Activated CD4-positive, alpha-beta memory T cell treated with anti-CD3 and anti-CD28 coated beads, Interleukin-2, amount 10 ng/mL, durations not matched to agents 7 days and 5 days (primary cell): ENCODE data around the gene NPBWR2. TPM values are rescaled to one million over a fixed set of nuclear protein-coding genes. Genes with fewer than 3 reads are reported as not detected.

Experiments used
- CTCF ChIA-PET: fragments of 350-600 bp; sonication (Branson Sonifier 250); formaldehyde crosslinking; loops from one replicate; lab custom pipeline; 2021; ENCODE audit warnings: antibody characterized with exemption, inconsistent platforms; lab: Charles Lee
- POLR2A ChIA-PET: fragments of 350-600 bp; sonication (Branson Sonifier 250); formaldehyde crosslinking; loops from one replicate; lab custom pipeline; 2021; ENCODE audit warnings: antibody characterized with exemption; lab: Charles Lee
- DNase-seq: peaks from one replicate; pipeline ENCODE4 v3.0.0-alpha.2; 2020
- H3K27ac Mint-ChIP-seq: one replicate; pipeline ENCODE4 v1.8.0; 2021; ENCODE audit warnings: mild to moderate bottlenecking, mixed read lengths
- H3K27me3 Mint-ChIP-seq: one replicate; pipeline ENCODE4 v1.8.0; 2021; ENCODE audit warnings: mixed read lengths
- H3K36me3 Mint-ChIP-seq: one replicate; pipeline ENCODE4 v1.8.0; 2021; ENCODE audit warnings: low read depth, mixed read lengths
- H3K4me1 Mint-ChIP-seq: one replicate; pipeline ENCODE4 v1.8.0; 2021; ENCODE audit warnings: mixed read lengths
- H3K4me3 Mint-ChIP-seq: one replicate; pipeline ENCODE4 v1.8.0; 2021; ENCODE audit warnings: mild to moderate bottlenecking, mixed read lengths
- H3K9me3 Mint-ChIP-seq: one replicate; pipeline ENCODE4 v1.8.0; 2021; ENCODE audit warnings: mixed read lengths
- total RNA-seq, 2 experiments: library from RNA; stranded (reverse); gene quantifications; one replicate each; pipeline ENCODE4 v1.2.3, GENCODE V29; 2021

Gene NPBWR2
- total RNA-seq, 2 experiments from 2014 or later = not detected

DNA sequence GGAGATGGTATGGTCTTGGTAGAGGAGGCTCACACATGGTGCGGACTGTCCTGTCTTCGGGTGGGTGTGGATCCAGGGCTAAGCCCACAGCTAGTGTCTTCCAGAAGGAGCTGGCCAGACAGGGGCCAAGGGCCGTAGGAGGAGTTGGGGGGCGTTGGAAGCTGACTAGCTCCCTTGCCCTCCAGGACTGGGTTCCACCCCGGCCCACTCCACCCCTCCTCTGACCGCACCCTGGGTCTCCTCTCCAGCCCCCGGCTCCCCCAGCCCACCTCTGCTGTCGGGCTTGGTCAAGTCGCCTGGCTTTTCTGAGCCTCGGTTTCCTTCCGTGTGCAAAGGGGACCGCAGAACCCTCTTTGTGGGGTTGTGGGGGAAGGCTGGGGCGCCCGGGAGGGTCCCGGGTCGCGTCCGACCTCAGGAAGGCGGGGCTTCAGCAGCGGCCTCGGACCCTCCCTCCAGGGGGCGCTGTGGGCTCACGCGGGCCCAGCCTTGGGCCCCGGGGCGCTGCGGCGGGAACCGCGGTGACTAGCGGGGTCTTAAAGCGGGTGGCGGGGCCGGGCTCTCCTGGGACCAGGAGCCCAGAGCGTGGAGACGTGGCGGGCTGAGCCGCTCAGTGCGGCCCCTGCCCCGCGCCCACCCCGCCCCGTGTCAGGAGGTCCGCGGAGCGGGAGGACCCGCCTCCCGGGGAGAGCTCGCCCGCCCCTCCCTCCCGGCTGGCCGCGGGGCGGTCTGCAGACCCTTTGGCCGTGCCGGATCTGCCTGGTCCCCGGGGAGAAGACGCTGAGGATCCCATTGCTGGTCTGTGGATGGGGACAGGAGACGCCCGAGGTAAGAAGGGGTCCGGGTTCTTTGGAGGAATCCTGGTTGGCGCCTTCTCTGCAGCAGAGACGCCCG, 5.4 kb downstream of the NPBWR2 start:
- Mint-ChIP-seq H3K27ac (no peak overlapping the region), H3K9me3 (peaks cover 1% of the 10 kb centered on the region), H3K27me3 (peaks cover 20% of the 10 kb centered on the region), H3K36me3 (no peaks in the 10 kb centered on the region), H3K4me3 (no peak overlapping the region), H3K4me1 (peaks cover 6% of the 10 kb centered on the region)
- DNase-seq = peak; percentile 64
- ChIA-PET CTCF (interaction anchor here (0.6 to 1.2 kb wide), 4 partner anchors 10 to 122 kb away, joined by 3 read pairs; partner anchors contain the start of genes PRPF6 and RGS19), POLR2A (interaction anchor here (1.1 kb wide), 1 partner anchor 30 kb away, joined by 3 read pairs; no protein-coding TSS in a partner anchor)

DNA sequence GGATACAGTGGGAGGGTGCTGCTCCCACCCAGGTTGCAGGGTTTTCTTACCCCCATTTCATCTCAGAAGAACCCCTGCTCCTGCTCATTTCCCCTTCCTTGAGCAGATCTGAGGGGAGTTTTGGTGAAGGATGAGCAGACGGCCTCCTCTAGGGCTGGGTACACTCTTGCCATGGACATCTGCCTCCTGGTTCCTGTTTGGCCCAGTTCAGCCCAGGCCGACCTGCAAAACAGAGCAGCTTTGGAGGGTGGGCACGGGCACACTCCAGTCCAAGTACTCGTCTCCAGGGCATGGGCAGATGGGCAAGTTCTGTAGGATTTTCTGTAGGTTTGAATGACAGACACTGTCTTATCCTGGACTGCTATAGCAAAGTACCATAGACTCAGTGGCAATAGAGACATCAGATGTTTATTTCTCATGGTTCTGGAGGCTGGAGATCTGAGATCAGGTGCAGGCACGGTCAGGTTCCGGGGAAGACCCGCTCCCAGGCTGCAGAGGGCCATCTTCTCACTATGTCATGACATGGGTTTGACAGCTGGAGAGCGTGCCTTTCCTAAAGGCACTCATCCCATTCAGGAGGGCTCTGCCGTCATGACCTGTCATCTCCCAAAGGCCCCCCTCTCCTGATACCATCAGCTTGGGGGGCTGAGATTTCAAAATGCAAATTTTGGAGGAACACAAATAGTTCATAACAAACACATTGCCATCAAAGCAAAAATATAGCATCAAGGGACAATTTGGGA, 6.2 kb downstream of the NPBWR2 start:
- Mint-ChIP-seq H3K4me3 (no peak overlapping the region), H3K36me3 (no peaks in the 10 kb centered on the region), H3K27me3 (peaks cover 20% of the 10 kb centered on the region), H3K9me3 (peaks cover 4% of the 10 kb centered on the region), H3K27ac (no peak overlapping the region), H3K4me1 (peaks cover 8% of the 10 kb centered on the region)
- POLR2A ChIA-PET = no interaction called here
- DNase-seq = no peak
- CTCF ChIA-PET = interaction anchor here (0.7 kb wide), 1 partner anchor 15 kb away, joined by 3 read pairs; no protein-coding TSS in a partner anchor

DNA sequence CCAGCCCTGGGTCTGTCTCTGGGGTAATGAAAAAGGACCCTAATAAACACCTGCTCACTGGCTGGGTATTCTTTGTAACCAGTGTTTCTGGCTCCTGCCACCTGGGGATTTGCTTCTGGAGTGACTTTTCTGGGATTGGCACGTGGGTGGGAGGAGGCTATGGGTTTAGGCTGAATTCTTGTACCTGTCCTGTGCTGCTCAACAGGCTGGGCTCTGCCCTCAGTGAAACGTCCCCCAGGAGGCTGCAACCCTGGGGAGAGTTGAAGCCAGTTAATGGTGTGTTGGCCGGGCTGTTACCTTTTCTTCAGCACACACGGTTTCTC, 6.8 kb downstream of the NPBWR2 start:
- Mint-ChIP-seq H3K9me3 (peaks cover 4% of the 10 kb centered on the region), H3K4me3 (no peak overlapping the region), H3K27me3 (peaks cover 20% of the 10 kb centered on the region), H3K4me1 (peaks cover 8% of the 10 kb centered on the region), H3K27ac (no peak overlapping the region), H3K36me3 (no peaks in the 10 kb centered on the region)
- ChIA-PET POLR2A (no interaction called here), CTCF (no interaction called here)
- no peak for DNase-seq

DNA sequence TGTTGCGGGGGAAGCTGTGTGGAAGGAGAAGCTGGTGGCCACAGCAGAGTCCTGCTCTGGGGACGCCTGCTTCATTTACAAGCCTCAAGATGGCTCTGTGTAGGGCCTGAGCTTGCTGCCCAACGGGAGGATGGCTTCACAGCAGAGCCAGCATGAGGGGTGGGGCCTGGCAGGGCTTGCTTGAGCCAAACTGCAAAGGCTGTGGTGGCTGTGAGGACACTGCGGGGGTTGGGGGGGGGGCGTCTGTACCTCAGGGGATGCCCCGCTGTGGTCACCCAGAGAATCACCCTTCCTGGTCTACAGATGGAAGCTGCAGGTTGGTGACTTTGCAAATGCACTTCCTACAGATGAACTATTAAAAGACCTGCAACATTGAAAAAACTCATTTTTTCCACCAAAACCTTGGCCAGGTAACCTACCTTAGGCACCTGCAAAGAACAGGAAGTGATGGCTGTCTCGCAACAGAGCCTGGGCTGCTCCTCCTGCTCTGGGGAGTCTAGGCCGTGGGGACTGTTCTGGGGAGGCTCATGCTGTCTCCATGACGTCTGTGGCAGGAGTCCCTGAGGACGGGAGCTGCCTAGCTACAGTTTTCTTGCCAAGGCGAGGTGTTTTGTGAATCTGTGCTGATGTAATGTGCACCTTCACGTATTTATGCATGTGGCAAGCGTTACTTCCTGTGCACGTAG, 7.3 kb downstream of the NPBWR2 start:
- Mint-ChIP-seq H3K4me3 (no peak overlapping the region), H3K36me3 (no peaks in the 10 kb centered on the region), H3K27me3 (peaks cover 20% of the 10 kb centered on the region), H3K9me3 (peaks cover 4% of the 10 kb centered on the region), H3K4me1 (peaks cover 8% of the 10 kb centered on the region), H3K27ac (no peak overlapping the region)
- ChIA-PET CTCF (no interaction called here), POLR2A (interaction anchor here (1.5 kb wide), 1 partner anchor 9 kb away, joined by 3 read pairs; no protein-coding TSS in a partner anchor)
- no peak for DNase-seq

DNA sequence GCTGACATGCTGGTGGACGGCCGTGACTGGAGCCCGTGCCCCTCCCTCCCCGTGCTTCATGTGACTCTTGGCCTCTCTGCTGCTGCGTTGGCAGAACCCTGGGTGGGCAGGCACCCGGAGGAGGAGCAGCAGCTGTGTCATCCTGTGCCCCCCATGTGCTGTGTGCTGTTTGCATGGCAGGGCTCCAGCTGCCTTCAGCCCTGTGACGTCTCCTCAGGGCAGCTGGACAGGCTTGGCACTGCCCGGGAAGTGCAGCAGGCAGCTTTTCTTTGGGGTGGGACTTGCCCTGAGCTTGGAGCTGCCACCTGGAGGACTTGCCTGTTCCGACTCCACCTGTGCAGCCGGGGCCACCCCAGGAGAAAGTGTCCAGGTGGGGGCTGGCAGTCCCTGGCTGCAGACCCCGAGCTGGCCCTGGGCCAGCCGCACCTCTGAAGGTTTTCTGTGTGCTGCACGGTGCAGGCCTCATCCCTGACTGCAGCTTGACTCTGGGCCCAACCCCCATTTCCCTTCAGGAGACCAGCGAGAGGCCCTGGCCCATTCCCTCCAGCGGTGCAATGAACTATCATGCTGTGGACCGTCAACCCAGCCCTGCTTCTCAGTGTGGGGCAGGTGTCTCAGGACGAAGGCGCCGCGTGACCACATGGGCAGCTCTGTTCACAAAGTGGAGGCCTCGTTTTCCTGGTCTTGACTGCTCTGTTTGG, 8.1 kb downstream of the NPBWR2 start:
- POLR2A ChIA-PET = interaction anchor here (1.5 kb wide), 1 partner anchor 10 kb away, joined by 3 read pairs; no protein-coding TSS in a partner anchor

DNA sequence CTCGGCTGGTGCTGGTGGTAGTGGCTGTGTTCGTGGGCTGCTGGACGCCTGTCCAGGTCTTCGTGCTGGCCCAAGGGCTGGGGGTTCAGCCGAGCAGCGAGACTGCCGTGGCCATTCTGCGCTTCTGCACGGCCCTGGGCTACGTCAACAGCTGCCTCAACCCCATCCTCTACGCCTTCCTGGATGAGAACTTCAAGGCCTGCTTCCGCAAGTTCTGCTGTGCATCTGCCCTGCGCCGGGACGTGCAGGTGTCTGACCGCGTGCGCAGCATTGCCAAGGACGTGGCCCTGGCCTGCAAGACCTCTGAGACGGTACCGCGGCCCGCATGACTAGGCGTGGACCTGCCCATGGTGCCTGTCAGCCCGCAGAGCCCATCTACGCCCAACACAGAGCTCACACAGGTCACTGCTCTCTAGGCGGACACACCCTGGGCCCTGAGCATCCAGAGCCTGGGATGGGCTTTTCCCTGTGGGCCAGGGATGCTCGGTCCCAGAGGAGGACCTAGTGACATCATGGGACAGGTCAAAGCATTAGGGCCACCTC, 8.8 kb downstream of the NPBWR2 start:
- Mint-ChIP-seq H3K27me3 (peaks cover 16% of the 10 kb centered on the region), H3K4me3 (no peak overlapping the region), H3K9me3 (peaks cover 4% of the 10 kb centered on the region), H3K27ac (no peak overlapping the region), H3K36me3 (no peaks in the 10 kb centered on the region), H3K4me1 (peaks cover 8% of the 10 kb centered on the region)
- DNase-seq = no peak
- POLR2A ChIA-PET = interaction anchor here (1.5 kb wide), 1 partner anchor 11 kb away, joined by 3 read pairs; no protein-coding TSS in a partner anchor
- CTCF ChIA-PET = no interaction called here

More for the DNA sequence above, 8.1 kb downstream of the NPBWR2 start:
- no peak for DNase-seq
- Mint-ChIP-seq H3K4me1 (peaks cover 8% of the 10 kb centered on the region), H3K4me3 (no peak overlapping the region), H3K27ac (no peak overlapping the region), H3K36me3 (no peaks in the 10 kb centered on the region), H3K27me3 (peaks cover 20% of the 10 kb centered on the region), H3K9me3 (peaks cover 4% of the 10 kb centered on the region)
- CTCF ChIA-PET = no interaction called here

DNA sequence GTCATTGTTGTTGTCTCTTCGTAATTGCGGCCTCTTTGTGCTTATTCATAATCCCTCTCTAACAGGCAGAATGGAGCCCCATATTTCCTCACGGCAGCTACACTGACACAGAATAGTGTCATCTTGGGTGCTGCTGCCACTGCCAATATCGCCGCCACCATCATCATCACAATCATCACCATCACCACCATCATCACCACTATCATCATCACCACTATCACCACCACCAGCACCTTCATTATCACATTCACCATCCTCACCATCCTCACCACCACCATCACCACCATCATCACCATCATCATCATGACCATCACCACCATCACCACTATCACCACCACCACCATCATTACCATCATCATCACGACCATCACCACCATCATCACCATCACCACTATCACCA, 10.8 kb downstream of the NPBWR2 start:
- Mint-ChIP-seq H3K4me3 (no peak overlapping the region), H3K9me3 (peaks cover 4% of the 10 kb centered on the region), H3K36me3 (no peaks in the 10 kb centered on the region), H3K27ac (no peak overlapping the region), H3K27me3 (peaks cover 7% of the 10 kb centered on the region), H3K4me1 (peaks cover 4% of the 10 kb centered on the region)
- POLR2A ChIA-PET = no interaction called here
- CTCF ChIA-PET = no interaction called here
- DNase-seq = no peak

DNA sequence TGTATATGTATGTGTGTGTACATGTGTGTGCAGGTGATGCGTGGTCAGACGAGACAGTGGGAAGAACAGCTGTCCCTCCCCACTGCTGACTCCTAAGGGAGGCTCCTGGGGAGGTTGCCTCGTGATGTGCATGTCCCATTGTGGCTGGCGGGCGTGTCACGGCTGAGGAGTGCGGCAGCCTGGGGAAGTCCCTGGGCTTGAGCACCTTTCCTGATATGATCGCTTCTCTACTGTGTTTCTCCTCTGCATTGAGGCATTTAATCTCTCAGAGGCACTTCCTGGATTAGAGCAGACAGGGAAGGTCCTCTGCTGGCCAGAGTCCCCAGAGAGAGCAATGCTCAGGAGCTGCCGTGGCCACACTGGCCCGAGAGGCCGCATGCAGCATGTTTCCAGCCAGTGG, 11.4 kb downstream of the NPBWR2 start:
- peaks cover 2% of the 10 kb centered on the region for H3K4me1 Mint-ChIP-seq
- POLR2A ChIA-PET = no interaction called here
- no peak overlapping the region for H3K27ac Mint-ChIP-seq
- CTCF ChIA-PET = no interaction called here
- no peak overlapping the region for H3K4me3 Mint-ChIP-seq
- peaks cover 4% of the 10 kb centered on the region for H3K9me3 Mint-ChIP-seq
- peaks cover 1% of the 10 kb centered on the region for H3K27me3 Mint-ChIP-seq
- no peaks in the 10 kb centered on the region for H3K36me3 Mint-ChIP-seq
- no peak for DNase-seq

DNA sequence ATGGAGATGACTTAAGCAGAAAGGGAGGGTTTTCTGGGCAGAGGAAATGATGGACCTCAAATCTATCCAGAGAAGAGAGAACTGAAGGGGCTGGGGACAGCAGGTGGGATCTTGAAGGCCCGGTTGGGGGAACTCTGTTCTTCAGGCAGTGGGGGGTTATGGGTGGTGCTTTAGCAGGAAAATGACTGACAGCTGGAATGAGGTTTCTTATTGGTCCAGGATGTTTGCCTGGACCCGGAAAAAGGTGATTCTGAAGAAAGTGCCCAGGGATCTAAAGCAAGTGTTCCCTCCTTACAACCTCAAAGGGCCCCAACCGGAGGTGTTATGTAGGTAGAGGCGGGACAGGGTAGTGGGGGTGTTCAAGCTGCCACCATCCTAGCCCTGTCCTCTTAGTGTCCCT, 11.9 kb downstream of the NPBWR2 start:
- no peak for DNase-seq
- Mint-ChIP-seq H3K9me3 (peaks cover 4% of the 10 kb centered on the region), H3K27ac (no peak overlapping the region), H3K4me3 (no peak overlapping the region), H3K27me3 (no peaks in the 10 kb centered on the region), H3K36me3 (no peaks in the 10 kb centered on the region), H3K4me1 (peaks cover 2% of the 10 kb centered on the region)
- ChIA-PET POLR2A (no interaction called here), CTCF (no interaction called here)

DNA sequence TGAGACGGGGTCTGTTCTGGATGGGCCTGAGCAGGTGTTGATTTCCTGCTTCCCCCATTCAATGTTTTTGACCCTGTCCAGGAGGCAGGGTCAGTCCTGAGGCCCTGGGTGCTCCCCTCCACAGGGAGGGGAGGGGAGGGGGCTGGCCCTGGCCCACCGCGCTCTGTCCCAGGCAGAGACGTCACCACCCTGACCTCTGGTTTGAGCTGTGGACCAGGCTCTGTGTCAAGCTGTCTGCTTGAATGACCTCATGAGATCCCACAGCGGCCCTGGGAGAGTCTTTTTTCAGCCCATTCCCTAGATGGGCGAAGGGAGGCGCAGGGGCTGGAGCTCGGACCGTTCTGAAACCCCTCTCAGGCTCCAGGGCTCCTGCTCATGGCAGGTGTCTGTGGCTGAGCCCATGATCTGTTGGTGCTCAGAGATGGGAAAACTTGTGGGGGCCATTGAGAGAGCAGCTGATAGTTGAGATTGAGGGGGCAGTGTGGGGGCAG, 14.3 kb downstream of the NPBWR2 start:
- Mint-ChIP-seq H3K4me3 (no peak overlapping the region), H3K27ac (no peak overlapping the region), H3K4me1 (peaks cover 2% of the 10 kb centered on the region), H3K9me3 (peaks cover 6% of the 10 kb centered on the region), H3K27me3 (no peaks in the 10 kb centered on the region), H3K36me3 (no peaks in the 10 kb centered on the region)
- CTCF ChIA-PET = no interaction called here
- DNase-seq = no peak
- POLR2A ChIA-PET = no interaction called here

DNA sequence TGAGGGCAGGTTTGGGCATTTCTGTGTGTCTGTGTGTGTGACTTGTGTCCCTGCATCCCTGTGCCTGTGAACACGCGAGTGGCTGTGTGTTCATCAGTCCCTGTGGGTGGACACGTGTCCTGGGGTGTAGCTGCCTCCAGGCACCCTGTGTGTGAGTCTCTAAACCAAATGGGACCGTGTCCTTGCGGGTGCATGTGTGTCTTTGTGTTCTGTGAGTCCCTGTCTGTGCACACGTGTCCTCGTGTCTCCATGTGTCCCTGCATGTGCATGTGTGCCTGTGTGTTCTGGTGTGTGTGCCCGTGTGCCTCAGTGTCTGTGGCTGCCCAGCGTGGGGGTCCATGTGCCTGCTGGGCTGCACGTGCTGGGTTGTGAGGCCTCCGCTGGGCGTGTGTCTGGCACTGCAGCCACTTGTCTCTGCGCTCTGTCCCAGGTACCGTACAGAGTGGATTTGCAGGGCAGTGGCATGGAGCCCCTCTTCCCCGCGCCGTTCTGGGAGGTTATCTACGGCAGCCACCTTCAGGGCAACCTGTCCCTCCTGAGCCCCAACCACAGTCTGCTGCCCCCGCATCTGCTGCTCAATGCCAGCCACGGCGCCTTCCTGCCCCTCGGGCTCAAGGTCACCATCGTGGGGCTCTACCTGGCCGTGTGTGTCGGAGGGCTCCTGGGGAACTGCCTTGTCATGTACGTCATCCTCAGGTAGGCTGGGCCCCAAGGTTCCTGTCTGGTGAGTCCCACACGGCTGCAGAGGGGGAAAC, 14.9 kb downstream of the NPBWR2 start:
- Mint-ChIP-seq H3K9me3 (peaks cover 11% of the 10 kb centered on the region), H3K4me1 (peaks cover 2% of the 10 kb centered on the region)
- POLR2A ChIA-PET = no interaction called here

More for the DNA sequence above, 14.9 kb downstream of the NPBWR2 start:
- CTCF ChIA-PET = interaction anchor here (0.9 kb wide), 1 partner anchor 10 kb away, joined by 3 read pairs; no protein-coding TSS in a partner anchor
- no peak for DNase-seq
- no peaks in the 10 kb centered on the region for H3K27me3 Mint-ChIP-seq
- peaks cover 2% of the 10 kb centered on the region for H3K36me3 Mint-ChIP-seq
- peak overlapping the region; percentile 16 for H3K27ac Mint-ChIP-seq
- no peak overlapping the region for H3K4me3 Mint-ChIP-seq
